HG02763 (cell line): ENCODE measurements around the gene PTPRD.

Experiments
- ATAC-seq: cut with Tn5 transposase; IDR thresholded peaks from one replicate; pipeline ENCODE4 v1.9.1; 2021; ENCODE audit warnings: mild to moderate bottlenecking, moderate library complexity; ENCODE audit not compliant: unreplicated experiment

PTPRD gene

DNA sequence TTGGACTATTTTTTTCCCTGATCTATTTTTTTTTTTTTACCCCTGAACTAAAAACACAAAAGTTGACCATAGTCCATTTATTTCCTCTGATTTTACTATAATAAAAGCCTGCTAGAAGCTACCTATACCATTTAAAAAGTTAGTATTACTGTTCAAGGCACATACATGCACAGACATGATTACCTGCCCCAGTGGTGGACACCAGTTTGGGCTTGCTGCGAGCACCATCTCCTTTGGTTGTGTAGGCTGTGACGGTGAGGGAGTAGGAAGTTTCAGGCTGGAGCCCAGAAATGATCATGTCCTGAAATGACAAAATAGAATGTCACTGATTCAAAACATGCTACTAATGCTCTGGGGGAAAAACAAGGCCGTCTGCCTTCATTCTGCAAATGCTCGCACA, 2120.1 kb downstream of the PTPRD start:
- no peak for ATAC-seq

DNA sequence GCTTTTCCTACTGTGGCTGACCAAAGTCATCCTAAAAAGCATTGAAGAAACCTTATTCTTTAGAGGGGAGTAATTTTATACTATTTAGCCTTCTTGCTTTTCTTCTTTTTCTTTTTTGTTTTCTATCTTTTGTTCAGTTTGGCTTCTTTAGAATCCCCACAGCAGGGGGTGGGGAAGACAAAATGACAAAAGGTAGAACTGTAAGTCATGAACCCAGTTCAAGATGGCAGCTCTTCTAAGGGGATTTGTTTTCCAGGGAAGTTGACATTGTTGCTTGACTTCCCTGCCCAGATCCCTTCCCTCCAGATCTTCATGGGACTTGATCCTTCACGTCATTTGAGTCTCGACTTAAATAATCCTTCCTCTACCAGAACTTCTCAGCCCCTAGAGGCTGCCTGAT, 2120.8 kb downstream of the PTPRD start:
- no peak for ATAC-seq

DNA sequence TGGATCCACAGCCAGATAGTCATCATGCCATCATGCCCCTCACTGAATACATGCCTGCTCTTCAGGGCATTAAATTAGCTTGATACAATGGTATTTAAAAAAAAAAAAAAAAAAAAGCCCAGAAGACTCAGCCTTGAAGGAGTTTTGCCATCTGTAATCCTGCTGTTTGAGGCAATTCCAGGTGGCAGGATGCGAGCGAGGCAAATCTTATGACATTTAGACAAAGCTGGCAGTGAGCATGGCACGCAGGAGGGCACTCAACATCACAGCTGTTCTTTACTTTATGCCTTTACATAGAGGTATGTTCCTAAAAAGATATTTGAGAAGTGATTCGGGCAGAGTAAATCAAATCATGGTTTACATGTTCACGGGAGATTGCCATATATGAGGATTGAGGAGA, 2121.2 kb downstream of the PTPRD start:
- ATAC-seq = no peak

DNA sequence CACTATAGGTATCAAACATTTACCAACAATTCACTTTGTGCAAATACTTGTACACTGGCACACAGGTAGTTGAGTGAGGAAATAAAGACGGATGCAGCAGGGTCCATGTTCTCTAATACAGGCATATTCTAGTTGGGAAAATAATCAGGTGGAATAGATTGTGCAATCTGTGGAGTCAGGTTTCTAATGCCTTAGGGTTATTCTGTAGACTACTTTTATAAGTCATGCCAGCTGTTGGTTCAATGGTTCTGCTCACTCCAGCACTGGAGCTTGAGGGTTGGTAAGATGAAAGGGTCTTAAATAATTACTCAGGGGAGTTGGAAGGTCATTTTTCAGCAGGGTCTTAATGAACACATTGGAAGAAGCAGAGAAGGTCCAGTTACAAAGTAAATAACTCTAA, 2123.0 kb downstream of the PTPRD start:
- ATAC-seq = no peak

DNA sequence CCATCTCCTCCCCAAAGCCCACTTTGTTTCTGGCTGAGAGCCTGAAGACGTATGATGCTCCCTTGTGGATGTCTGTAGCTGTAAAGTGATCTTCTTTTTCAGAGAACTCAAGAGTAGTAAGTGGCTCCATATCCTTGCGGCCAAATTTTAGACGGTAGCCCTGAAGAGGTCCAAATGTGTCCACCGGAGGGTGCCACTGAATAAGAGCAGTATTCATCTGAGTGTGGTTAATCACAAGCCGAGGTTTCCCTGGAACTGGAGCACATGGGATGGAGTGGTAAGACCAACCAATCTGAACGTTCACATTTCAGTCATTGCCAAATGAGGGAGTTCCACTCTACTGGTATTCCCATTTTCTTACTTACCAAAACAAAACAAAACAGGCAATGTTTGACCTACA, 2126.7 kb downstream of the PTPRD start:
- no peak for ATAC-seq

DNA sequence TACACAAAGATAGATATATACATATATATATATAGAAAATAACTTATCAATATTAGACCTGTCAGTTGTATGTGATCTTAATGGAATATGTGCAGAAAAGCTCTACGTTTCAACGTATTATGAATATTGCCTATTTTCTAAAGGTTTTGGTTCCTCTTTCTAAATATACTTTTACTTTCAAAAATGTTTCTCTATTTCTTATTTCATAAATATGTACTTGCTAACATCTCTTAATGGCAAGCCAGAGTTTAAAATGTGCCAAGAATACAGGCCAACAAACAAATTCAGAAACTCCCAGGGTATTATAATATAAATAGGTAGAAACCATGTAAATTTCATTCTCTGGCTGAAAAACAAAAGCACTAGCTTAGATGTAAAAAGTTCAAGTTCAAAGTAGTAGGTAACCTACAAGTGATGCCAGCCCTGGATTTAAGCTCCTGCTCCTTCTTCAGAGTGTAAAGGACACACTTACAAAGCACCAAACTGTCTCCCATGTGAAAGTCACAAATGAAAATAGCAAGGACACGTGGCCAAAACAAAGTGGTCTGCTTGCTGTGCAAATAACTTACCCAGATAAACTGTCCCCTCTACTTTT, 2128.1 kb downstream of the PTPRD start:
- no peak for ATAC-seq

DNA sequence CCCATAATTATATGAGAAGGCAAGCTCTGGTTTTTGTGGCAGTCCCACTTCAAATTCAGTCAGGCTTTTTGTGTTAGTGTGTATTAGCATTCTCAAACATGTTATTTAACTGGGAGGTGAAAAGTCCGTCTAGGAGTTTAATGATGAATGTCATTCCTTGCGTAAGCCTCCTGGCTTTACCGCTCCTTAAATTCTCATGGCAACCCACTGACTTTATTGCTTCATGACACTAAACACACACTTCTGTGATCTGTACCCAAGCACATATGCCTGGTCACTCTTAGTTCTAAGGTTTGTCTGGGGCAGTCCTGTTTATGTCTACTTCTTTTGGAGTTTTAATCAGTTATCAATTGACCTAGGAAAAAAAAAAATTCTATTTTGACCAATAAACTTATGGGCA, 2135.4 kb downstream of the PTPRD start:
- ATAC-seq = no peak

DNA sequence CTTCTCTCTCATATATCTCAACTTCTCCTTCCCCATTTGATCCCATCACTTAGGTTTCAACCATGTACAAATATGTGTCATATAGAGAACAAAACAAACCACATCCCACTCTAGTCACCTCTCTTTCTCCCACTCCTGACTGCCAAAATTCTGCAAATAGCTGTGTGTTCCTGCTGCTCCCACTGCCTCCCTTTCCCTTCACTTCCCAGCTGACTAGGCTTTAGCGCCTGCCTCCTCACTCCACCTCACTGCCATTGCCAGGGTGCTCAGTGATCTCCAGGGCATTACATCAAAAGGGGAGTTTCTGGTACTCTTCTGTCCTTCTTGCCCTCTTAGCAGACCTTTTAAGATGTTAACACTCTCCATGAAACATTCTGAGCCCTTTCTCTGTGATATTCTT, 2137.9 kb downstream of the PTPRD start:
- ATAC-seq = no peak

DNA sequence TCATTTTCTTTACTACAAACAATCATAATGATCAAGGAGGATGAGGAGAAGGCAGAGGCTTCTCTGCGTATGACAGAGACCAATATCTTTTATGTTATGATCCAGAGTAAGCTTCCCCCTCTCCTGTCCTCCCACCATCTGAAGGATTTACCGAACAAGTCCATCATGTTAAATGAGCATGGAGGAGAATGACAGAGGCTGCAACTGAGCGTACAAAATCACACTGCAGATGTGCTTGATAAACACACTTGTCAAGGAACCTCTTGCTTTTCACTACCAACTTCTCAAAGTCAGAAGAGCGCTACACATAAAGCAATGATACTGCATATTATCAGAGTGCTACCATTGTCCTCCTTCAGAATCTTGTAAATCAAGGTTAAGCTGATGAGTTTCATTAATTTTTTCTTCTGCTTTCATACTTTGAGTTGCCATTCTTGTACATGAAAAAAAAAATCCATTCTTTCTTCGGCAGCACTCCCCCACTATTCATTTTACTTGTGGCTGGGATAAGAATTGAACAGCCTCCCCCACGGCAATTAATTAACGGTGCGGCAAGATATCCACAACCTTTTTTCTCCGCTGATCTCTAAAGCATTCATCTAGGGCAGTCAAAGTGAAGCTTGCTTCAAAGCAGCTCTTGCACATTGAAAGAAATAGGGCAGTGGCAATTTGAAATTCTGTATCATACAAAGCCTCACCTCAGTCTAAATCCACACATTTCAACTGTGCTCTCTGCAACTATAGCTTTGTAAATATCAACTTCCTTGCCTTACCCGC, 2139.4 kb downstream of the PTPRD start:
- no peak for ATAC-seq

DNA sequence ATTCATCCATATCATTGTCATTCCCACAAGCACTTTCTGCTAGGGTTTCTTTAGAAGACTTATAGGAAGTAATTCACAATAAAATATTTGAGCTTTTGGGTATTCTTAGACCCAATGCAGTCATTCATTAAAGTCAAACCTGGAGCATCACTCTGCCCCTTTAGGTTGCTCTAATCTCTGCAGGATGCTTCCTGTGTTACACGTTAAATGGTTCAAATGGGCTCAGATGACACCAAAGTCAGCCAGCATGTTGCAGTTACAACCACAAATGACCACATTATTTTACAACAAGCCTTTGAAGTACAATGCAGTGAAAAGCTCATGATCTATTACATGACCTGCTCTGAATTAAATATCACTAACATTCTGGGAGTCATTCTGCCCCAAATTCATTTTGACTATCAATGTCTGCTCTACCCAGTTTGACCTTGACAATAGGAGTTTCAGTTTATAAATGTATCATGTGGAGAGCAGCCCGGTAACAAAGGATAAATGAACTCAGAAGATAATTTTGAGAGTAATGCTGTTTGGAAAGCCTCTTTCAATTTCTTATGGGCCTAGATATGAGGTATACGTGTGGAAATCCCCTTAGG, 2144.7 kb downstream of the PTPRD start:
- ATAC-seq = no peak

DNA sequence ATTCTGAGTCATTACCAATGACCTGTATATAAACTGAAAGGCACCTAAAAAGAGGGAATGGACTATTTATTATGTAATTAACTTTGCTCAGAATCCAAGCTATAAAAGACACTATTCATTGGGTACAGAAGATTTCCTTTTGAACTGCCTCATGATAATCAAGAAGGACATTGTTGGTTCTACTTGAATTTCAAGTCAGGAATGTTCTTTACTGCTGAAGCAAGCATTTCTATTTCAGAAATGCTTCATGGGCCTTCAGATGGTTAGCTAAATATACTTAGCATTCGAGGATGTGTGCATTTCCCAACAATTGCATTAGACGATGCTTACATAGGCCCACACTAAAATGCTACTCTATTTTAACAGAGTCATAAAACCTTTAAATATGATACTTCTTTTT, 2155.0 kb downstream of the PTPRD start:
- ATAC-seq = no peak

DNA sequence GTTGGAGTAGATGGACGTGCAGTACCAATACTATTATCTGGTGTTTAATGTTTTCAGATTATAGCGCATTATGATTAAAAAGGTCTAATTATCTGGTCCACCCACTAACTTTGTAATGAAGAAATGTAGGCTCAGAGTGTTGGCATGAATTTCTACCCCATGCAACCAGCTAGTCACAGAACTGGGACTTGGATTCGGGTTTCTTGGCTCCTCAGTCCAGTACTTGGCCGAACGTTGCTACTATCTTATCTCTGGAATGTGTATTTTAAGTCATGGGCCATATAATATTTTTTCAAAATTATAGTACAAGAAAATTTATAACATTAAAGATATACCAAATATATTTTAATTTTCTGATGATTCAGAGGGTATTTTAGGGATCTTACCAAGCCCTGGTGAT, 2155.7 kb downstream of the PTPRD start:
- ATAC-seq = no peak

DNA sequence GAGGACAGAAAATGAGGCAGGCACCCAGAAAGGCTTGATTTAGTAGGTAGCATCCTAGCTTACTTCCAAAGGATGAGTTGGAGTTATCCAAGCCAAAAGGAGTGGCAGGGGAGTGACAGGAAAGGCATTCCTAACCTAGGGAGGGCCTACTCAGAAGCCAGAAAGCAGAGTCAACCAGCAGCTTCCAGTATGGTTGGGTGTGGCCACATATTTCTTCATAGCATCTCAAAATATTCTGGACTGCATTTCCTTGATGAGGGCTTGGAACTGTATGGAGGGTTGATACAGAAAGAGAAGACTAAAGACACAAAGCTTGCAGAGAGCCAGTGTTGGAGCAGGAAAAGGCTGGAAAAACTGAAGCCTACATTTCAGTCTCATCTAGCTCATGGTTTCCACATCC, 2156.5 kb downstream of the PTPRD start:
- ATAC-seq = no peak

DNA sequence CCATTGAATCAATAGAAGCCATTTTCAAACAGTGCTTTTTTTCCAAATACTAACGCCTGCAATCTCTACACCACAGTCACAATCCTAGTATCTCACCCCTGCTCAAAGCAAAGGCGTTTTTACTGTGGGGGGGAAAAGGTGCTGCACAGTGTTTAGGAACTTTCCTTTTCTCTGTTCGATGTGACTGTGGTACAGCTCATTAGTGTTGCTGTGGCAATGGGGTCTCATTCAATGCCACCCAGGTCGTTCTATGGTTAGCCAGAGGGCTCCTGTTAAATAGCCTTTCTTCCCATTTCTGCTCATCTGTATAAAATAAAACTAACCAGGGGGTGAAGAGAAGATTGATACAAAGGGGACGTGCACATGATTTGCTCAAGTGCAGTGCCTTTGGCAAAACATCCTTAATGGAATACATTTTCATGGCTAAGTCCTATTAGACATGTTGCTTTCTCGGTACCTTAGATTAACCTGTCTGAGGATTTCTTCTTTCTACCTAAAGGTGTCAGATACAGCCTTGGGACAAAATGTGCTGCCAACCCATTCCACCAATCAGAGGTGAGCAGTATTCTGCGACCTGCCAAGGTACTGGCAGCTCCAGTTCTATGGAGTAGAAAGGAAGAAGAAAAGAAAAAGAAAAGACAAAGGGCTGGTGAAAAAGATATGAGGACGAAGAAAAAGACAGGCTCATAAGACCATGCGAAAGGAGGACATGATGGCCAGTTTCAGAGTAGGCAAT, 2161.8 kb downstream of the PTPRD start:
- ATAC-seq = no peak

DNA sequence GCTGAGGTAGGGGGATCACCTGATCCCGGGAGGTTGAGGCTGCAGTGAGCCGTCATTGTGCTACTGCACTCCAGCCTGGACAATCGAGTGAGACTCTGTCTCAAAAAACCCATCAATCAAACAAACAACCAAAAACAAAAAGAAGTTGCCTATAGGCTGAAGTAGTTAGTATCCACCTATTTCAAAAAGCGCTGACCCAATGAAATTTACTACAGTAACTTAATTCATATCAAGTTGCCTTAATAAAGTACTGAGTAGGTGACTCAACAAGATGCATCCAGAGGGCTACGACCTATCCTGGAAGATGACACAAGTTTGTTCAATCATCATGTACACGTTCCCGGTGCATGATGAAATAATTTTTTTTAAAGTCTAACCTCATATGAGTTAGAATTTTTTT, 2164.6 kb downstream of the PTPRD start:
- no peak for ATAC-seq

DNA sequence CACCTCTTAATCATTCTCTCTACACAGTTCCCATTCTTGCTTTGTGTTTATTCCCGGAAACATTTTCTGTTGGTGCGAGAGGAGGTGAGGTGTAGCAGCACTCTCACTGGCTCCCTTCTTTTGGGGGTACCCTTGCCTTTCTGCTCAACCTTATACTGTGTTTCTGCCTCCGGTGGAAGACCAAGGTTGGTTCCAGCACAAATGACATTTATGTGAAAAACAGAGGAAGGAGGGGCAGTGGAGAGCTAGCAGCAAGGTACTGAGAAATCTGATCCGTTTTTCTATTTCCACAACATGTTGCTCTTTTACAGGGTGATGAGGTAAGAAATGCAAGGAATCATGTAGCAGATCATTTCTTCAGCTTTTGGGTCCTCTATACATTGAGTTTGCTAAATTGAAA, 2165.2 kb downstream of the PTPRD start:
- no peak for ATAC-seq

DNA sequence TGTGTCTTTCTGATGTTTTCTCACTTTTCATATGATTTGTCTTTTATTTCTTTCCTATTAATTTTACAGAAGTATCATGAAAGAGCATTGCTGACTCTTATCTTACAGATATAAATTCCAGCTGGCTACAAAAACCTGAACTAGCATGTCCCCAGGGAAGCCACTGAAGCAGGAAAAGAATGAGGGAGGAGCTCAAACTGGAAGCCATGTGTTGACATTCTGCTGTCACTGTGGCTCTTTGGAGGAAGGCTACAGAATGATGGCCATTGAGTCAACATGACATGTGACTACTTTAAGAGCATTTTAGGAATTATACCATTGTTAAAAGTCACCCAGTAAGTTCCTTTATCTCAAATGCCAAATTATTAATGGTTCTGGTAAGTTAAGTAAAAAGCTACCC, 2174.9 kb downstream of the PTPRD start:
- no peak for ATAC-seq

DNA sequence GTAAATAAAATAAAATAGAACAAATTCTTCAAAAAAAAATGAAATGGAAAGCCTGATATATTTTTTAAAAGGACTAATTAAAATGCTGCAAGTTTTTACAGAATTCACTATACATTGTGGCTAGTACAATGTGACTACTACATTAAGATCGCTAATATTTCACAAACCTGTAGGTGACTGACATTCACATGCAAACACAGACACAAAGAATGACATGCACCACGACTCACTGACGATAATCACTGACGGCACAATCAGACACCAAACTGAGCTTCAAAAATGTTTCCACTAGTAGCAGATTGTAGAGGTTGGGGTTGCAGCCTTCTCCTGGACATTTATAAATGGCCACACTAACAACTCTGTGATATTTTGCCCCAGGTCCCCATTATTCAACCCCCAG, 2175.5 kb downstream of the PTPRD start:
- no peak for ATAC-seq

DNA sequence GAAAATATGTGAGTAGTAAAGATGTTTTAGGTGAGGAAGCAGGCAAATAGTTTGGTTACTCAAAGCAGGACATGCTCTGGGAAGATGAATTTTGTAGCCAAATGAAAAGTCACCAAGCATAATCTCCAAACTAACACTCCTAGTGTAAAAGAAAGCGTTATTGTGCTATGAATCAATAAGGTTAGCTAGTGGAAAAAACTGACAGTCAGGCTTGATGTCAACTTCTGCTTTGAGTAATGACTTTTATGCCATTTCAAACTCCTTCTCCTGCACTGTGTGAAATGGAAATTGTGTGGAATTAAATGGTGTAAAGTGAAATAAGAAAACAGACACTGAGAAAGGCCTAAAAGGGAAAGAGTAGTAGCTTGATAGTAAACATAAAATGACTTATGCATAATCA, 2176.0 kb downstream of the PTPRD start:
- ATAC-seq = no peak

DNA sequence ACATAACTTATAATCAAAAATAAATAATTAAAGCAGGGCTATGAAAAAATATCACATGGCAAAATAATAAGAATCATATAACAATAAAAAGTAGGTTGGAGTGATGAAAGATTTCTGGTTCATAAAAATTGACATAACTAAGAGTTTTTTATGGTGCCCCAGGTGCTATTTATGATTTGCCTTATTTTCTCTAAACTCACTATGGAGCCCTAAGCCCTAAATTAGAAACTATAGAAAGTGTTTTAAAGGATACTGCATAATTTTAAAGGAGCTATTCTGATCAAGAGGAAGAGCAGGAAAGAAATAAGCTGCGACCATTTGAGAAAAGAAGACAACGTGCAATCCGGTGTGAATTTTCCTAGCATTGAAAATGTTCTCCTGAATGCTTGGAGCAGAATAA, 2178.2 kb downstream of the PTPRD start:
- no peak for ATAC-seq

DNA sequence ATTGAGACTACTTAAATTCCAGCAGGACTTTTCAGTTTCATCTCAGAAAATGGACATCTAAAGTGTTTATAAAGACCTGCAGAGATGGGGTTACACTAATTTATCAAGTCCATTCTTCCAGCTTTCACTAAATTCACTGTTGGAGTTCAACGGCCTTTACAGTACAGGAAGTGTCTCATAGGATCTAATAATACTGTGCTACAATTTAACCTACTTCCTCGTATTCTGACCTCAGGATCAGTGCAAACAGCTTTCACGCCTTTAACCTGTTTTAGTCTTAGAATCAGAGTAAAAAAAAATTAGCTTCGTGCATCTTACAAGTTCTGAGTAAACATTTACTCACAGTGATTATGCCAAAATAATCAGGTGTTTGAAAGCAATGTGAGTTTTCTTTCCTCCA, 2180.6 kb downstream of the PTPRD start:
- no peak for ATAC-seq

DNA sequence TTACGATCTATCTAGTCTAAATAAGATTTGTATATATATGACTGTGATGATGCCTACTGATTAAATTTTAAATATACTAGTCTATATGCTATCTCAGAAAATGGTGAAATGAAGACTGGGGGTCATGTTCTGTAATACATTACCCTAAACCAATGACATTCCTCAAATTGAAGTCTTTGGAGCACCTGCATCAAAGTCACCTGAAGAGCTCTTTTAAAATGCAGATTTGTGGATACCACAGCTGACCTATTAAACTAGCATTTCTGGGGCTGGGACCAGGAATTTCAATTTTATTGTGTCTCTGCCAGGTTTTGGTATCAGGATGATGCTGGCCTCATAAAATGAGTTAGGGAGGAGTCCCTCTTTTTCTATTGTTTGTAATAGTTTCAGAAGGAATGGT, 2181.3 kb downstream of the PTPRD start:
- no peak for ATAC-seq
